Glutamatergic neuron (in vitro differentiated cells): ENCODE results near the gene FSHR. TPM values are rescaled to one million over a fixed set of nuclear protein-coding genes. Genes with fewer than 3 reads are reported as not detected.

Experiments
- DNase-seq: peaks from one replicate; pipeline ENCODE4 v3.0.0; 2022
- H3K27ac Mint-ChIP-seq: one replicate; pipeline ENCODE4 v1.8.0; 2020; ENCODE audit warnings: mild to moderate bottlenecking, mixed read lengths, inconsistent platforms; ENCODE audit not compliant: unreplicated experiment
- H3K27me3 Mint-ChIP-seq: one replicate; pipeline ENCODE4 v1.8.0; 2020; ENCODE audit warnings: mild to moderate bottlenecking, moderate library complexity, mixed read lengths, inconsistent platforms; ENCODE audit not compliant: unreplicated experiment
- H3K36me3 Mint-ChIP-seq: one replicate; pipeline ENCODE4 v1.8.0; 2020; ENCODE audit warnings: mild to moderate bottlenecking, mixed read lengths, inconsistent platforms; ENCODE audit not compliant: unreplicated experiment
- H3K4me1 Mint-ChIP-seq: one replicate; pipeline ENCODE4 v1.8.0; 2020; ENCODE audit warnings: mild to moderate bottlenecking, low read depth, mixed read lengths, inconsistent platforms; ENCODE audit not compliant: unreplicated experiment
- H3K4me3 Mint-ChIP-seq: one replicate; pipeline ENCODE4 v1.8.0; 2020; ENCODE audit warnings: mild to moderate bottlenecking, mixed read lengths, inconsistent platforms; ENCODE audit not compliant: unreplicated experiment
- H3K9me3 Mint-ChIP-seq: one replicate; pipeline ENCODE4 v1.8.0; 2020; ENCODE audit warnings: mild to moderate bottlenecking, moderate library complexity, mixed read lengths, inconsistent platforms; ENCODE audit not compliant: unreplicated experiment
- total RNA-seq: library from RNA; stranded (reverse); fragmentation: NEBNext Ultra II Directional; extraction: Animal tissue kit (Norgen Biotek cat#: 25700); gene quantifications from one replicate; pipeline ENCODE4 v1.2.1, GENCODE V29; 2021; ENCODE audit not compliant: unreplicated experiment
- TF ChIP-seq, protein P1 (sequence below): fragments of 200-600 bp; sonication (generic); IDR thresholded peaks from one replicate; pipeline ENCODE4 v1.5.0; 2021; ENCODE audit not compliant: partially characterized antibody, unreplicated experiment

The FSHR gene
- total RNA-seq, 1 donor from 2014 or later = not detected

DNA sequence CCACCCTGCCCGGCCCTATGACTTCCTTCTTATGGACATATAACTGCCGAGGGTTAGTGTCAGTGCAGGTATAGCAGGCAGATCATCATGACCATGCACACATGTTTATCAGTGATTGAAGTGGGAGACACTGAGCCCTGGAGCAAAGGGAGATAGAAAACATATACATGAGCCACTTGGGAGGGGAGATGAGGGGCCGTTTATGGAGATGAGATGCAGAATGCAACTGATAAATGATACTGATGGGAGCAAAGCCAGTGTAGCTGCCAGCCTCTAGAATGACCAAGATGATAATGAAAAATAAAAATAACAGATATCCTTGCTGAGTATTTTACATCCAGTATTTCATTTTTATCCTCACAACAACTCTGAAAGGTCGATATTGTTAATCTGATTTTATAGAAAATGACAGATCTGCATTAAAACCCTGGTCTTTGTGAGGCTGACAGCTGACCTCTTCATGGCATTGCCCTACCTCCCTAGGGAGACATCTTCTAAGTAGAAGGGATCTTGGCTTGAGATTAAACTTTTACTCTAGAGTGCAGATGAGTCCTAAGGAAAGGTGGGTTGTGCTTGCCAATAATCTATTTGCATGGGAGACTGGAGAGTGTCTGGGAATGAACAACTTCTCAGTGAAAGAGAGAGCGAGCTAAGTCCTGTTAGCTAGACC, 220.4 kb downstream of the FSHR start:
- Mint-ChIP-seq H3K27ac (no peak overlapping the region), H3K36me3 (no peaks in the 10 kb centered on the region), H3K27me3 (no peaks in the 10 kb centered on the region), H3K4me3 (no peak overlapping the region), H3K9me3 (peaks cover 4% of the 10 kb centered on the region), H3K4me1 (peaks cover 8% of the 10 kb centered on the region)
- TF ChIP-seq, protein P1, sequence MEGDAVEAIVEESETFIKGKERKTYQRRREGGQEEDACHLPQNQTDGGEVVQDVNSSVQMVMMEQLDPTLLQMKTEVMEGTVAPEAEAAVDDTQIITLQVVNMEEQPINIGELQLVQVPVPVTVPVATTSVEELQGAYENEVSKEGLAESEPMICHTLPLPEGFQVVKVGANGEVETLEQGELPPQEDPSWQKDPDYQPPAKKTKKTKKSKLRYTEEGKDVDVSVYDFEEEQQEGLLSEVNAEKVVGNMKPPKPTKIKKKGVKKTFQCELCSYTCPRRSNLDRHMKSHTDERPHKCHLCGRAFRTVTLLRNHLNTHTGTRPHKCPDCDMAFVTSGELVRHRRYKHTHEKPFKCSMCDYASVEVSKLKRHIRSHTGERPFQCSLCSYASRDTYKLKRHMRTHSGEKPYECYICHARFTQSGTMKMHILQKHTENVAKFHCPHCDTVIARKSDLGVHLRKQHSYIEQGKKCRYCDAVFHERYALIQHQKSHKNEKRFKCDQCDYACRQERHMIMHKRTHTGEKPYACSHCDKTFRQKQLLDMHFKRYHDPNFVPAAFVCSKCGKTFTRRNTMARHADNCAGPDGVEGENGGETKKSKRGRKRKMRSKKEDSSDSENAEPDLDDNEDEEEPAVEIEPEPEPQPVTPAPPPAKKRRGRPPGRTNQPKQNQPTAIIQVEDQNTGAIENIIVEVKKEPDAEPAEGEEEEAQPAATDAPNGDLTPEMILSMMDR = no peak
- no peak for DNase-seq

DNA sequence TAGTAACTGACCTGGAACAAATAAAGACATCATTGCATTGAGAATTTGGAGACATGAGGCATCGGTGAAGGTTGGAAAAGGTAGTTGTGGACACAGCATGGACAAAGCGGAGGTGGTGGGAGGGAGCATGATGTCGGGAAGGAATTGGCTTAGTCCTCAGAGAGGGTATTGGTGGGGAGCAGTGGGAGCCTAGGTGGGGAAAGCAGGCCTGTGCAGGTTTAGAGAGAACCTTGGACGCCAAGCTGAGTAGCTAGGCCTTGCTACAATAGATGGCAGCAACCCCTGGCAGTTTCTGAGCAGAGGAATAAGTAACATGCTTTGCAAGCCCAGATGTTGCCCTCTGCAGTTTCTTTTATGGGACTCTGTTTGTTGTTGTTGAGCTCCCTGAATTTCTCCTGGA, 221.6 kb downstream of the FSHR start:
- peaks cover 12% of the 10 kb centered on the region for H3K4me1 Mint-ChIP-seq
- TF ChIP-seq, protein P1 = no peak
- no peaks in the 10 kb centered on the region for H3K36me3 Mint-ChIP-seq
- no peaks in the 10 kb centered on the region for H3K27me3 Mint-ChIP-seq
- no peak overlapping the region for H3K27ac Mint-ChIP-seq
- peaks cover 2% of the 10 kb centered on the region for H3K9me3 Mint-ChIP-seq
- no peak for DNase-seq
- no peak overlapping the region for H3K4me3 Mint-ChIP-seq

DNA sequence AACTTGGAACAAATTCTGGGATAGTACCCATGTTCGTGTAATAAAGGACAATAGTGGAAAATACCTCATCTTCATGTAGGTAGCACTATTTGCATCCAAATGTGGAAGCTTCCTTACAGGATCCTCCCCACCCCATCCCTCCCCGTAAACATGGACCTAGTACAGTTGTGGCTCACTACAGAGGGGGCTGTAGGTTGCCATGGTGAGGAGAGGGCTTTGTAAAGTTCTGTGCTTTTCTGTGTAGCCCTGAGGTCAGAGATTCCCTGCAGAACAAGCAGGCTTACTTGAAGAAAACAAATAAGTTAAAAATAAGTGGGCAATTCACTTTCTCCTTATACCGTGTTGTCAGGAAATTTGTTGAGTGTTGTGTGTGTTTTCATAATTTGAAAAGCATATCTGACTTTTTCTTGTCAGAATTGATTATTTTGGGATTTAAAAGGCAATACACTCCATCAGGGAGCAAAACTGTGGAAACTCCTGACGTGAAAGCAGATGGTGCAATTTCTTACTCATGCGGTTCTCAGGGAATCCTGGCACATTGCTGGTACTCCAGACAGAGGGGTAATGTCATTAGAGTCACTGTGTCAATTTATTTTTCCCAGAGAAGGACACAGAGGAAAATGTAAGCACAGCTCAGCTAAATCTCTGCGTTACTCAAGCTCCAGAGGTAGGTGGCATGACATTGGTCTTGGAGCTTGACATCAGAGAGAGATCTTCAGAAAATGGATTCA, 224.6 kb downstream of the FSHR start:
- TF ChIP-seq, protein P1 = no peak
- Mint-ChIP-seq H3K4me1 (peaks cover 12% of the 10 kb centered on the region), H3K36me3 (no peaks in the 10 kb centered on the region), H3K9me3 (no peaks in the 10 kb centered on the region), H3K4me3 (no peak overlapping the region), H3K27me3 (no peaks in the 10 kb centered on the region), H3K27ac (no peak overlapping the region)
- DNase-seq = no peak

DNA sequence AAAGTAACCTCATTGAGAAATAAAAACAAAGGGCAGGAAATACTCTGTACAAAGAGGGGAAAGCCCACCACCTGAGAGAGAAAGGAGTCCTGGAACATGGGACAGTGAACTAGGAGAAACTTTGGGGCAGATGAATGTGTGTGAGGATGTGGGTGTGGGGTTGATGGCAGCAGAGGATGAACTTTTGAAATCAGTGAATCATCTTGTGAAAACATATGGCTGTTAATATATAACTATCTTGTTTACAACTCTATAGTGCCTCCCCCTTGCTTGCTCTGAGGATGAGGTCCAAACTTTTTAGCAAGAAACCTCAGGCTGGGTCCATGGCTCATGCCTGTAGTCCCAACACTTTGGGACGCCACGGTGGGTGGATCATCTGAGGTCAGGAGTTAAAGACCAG, 227.0 kb downstream of the FSHR start:
- TF ChIP-seq, protein P1 = no peak
- Mint-ChIP-seq H3K9me3 (no peaks in the 10 kb centered on the region), H3K36me3 (no peaks in the 10 kb centered on the region), H3K4me3 (no peak overlapping the region), H3K4me1 (peaks cover 10% of the 10 kb centered on the region), H3K27me3 (no peaks in the 10 kb centered on the region), H3K27ac (no peak overlapping the region)
- no peak for DNase-seq

DNA sequence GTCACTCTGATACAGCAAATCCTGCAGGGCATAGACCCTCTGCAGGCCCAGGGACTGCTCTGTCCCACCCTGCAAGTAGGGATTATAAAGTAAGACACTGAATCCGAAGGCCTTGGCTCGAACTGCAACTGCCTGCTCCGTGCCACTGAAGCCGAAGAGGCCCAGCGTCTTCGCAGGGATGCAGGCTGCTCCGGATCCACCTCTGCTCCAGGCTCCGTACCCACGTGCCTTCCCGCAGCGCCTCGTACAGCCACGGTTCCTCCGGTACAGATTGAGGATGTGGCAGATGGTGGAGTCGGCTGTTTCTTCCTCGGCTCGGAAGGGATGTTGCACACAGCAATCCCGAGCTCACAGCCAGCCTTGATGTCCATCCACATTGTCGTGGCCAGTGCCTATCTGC, 238.4 kb downstream of the FSHR start:
- no peaks in the 10 kb centered on the region for H3K27me3 Mint-ChIP-seq
- no peak overlapping the region for H3K4me3 Mint-ChIP-seq
- DNase-seq = no peak
- no peaks in the 10 kb centered on the region for H3K4me1 Mint-ChIP-seq
- H3K27ac Mint-ChIP-seq = no peak overlapping the region
- no peaks in the 10 kb centered on the region for H3K36me3 Mint-ChIP-seq
- TF ChIP-seq, protein P1 = no peak
- no peaks in the 10 kb centered on the region for H3K9me3 Mint-ChIP-seq
